ENCODE results near the gene STARD3. TPM values are rescaled to one million over a fixed set of nuclear protein-coding genes. Genes with fewer than 3 reads are reported as not detected.

STARD3 gene
- total RNA-seq, 1 experiment from 2014 or later: 75.3 TPM

DNA sequence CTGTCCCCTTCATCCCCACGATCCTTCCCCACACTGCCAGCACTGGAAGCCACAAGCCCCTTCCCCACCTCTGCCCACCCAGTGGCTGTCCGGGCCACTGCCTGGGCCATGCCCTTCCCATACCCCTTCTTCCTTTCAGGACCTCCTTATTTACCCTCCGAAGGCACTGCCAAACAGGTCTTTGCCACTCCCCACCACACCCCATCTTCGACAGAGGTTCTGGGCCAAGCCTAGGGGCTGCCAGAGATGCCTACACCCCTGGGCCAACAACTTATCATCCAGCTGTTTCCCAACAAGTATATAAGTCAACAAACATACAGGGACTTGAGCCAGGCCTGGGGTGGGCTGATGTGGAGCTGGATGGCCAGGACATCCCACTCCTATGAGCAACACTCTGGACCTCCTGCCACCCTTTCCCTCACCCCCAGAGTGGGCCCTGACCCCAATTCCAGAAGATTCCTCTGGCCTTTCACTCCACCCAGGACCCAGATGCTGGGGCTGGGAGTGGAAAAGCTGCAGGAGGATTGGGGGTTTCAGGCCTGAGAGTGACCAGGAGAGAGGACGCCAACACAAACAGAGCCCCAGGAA, 11.7 kb upstream of the STARD3 start (continued):
- TF ChIP-seq, protein P1, sequence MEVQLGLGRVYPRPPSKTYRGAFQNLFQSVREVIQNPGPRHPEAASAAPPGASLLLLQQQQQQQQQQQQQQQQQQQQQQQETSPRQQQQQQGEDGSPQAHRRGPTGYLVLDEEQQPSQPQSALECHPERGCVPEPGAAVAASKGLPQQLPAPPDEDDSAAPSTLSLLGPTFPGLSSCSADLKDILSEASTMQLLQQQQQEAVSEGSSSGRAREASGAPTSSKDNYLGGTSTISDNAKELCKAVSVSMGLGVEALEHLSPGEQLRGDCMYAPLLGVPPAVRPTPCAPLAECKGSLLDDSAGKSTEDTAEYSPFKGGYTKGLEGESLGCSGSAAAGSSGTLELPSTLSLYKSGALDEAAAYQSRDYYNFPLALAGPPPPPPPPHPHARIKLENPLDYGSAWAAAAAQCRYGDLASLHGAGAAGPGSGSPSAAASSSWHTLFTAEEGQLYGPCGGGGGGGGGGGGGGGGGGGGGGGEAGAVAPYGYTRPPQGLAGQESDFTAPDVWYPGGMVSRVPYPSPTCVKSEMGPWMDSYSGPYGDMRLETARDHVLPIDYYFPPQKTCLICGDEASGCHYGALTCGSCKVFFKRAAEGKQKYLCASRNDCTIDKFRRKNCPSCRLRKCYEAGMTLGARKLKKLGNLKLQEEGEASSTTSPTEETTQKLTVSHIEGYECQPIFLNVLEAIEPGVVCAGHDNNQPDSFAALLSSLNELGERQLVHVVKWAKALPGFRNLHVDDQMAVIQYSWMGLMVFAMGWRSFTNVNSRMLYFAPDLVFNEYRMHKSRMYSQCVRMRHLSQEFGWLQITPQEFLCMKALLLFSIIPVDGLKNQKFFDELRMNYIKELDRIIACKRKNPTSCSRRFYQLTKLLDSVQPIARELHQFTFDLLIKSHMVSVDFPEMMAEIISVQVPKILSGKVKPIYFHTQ (CRISPR knock-in tag; IDR thresholded peaks at IDR 0.05): no peak
- TF ChIP-seq FOXJ3 (CRISPR knock-in tag; IDR thresholded peaks at IDR 0.05; ENCODE audit: borderline replicate concordance) (no peak), NR2C2 (CRISPR knock-in tag; IDR thresholded peaks at IDR 0.05) (no peak), JUN (CRISPR knock-in tag; IDR thresholded peaks at IDR 0.05) (no peak), NFATC4 (CRISPR knock-in tag; IDR thresholded peaks at IDR 0.05) (no peak), ATF1 (CRISPR knock-in tag; IDR thresholded peaks at IDR 0.05) (no peak), CREB1 (CRISPR knock-in tag; IDR thresholded peaks at IDR 0.05) (no peak)
- TF ChIP-seq, protein P2, sequence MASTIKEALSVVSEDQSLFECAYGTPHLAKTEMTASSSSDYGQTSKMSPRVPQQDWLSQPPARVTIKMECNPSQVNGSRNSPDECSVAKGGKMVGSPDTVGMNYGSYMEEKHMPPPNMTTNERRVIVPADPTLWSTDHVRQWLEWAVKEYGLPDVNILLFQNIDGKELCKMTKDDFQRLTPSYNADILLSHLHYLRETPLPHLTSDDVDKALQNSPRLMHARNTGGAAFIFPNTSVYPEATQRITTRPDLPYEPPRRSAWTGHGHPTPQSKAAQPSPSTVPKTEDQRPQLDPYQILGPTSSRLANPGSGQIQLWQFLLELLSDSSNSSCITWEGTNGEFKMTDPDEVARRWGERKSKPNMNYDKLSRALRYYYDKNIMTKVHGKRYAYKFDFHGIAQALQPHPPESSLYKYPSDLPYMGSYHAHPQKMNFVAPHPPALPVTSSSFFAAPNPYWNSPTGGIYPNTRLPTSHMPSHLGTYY (CRISPR knock-in tag; IDR thresholded peaks at IDR 0.05): no peak

DNA sequence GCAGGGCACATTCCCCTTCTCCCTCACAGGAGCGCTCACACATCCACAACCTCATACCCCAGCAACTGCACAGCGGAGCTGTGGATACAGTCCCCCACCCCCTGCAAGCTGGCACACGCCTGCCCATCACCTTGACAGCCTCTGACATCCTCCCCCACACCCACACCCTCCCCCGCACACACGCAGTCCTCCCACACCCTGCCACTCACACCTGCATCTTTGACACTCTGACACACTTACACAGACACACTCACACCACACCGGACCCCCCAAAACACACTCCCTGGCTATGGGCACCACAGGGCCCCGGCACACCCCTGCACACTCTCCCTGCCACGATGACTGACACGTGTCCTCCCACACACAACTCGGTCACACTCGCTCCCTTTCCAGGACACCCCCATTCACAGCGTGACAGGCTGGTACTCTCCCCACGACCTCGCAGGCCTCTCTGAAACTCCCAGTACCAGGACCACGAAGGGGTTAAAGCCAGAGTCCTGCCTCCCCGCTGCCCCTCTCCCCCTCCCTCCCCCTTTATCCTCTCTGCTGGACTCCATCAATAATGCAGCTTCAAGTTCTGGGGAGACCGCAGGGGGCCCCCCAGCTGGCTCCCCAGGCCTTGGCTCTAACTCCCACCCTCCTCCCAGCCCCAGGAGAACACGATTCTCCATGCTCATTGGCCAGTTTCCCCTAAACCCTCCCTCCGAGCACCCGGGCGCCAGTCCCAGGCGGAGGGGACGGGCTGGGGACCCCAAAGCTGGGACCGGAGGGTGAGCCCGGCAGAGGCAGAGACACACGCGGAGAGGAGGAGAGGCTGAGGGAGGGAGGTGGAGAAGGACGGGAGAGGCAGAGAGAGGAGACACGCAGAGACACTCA, 10.5 kb upstream of the STARD3 start, which contains the start of gene PPP1R1B:
Gene PPP1R1B (plus strand): TSS at position 782 of the 876 bp plus-strand sequence. CDS start 441 bp downstream, outside the sequence.
- ChIA-PET CTCF (interaction anchor here (0.5 to 23.6 kb wide), 15 partner anchors 6 to 1180 kb away, joined by 3 to 876 read pairs (median 5); partner anchors contain the start of genes MIEN1, PNMT, STARD3 and TCAP), POLR2A (no interaction called here)
- peak within 1 kb of the TSS; percentile 85 for H3K4me3 Mint-ChIP-seq
- ATAC-seq (peak; percentile 7), DNase-seq (ENCODE audit: low spot score) (peak; percentile 39)
- H3K4me1 Mint-ChIP-seq: peaks cover 67% of the 10 kb centered on the region
- H3K27me3 Mint-ChIP-seq (ENCODE audit: low read depth): peaks cover 55% of the 10 kb centered on the region
- no peaks in the 10 kb centered on the region for H3K9me3 Mint-ChIP-seq
- H3K27ac Mint-ChIP-seq: no peak within 1 kb of the TSS
- TF ChIP-seq SP1 (CRISPR knock-in tag; conservative IDR thresholded peaks at IDR 0.05): no peak
- peak; percentile 50; the same call in 1 of the 2 replicates for TF ChIP-seq ARID4B (CRISPR knock-in tag; IDR thresholded peaks at IDR 0.05; ENCODE audit: borderline replicate concordance)
- peak; percentile 42; the same call in 1 of the 2 replicates for TF ChIP-seq ZNF219 (CRISPR knock-in tag; IDR thresholded peaks at IDR 0.05; ENCODE audit: borderline replicate concordance)
- TF ChIP-seq NFATC4 (CRISPR knock-in tag; IDR thresholded peaks at IDR 0.05): no peak
- no peak for TF ChIP-seq JAZF1 (CRISPR knock-in tag; IDR thresholded peaks at IDR 0.05)
- TF ChIP-seq, protein P3, sequence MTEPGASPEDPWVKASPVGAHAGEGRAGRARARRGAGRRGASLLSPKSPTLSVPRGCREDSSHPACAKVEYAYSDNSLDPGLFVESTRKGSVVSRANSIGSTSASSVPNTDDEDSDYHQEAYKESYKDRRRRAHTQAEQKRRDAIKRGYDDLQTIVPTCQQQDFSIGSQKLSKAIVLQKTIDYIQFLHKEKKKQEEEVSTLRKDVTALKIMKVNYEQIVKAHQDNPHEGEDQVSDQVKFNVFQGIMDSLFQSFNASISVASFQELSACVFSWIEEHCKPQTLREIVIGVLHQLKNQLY (CRISPR knock-in tag; IDR thresholded peaks at IDR 0.05): no peak
- TF ChIP-seq ZNF671 (CRISPR knock-in tag; IDR thresholded peaks at IDR 0.05): no peak
- TF ChIP-seq ZNF423 (CRISPR knock-in tag; IDR thresholded peaks at IDR 0.05): peak; percentile 90
- no peaks in the 10 kb centered on the region for H3K36me3 Mint-ChIP-seq
